K562 (cell line): ENCODE results near the gene UCP3. TPM values are rescaled to one million over a fixed set of nuclear protein-coding genes. Genes with fewer than 3 reads are reported as not detected.

Experiments
- CCAR2 ChIP-seq: fragments of 200-400 bp; formaldehyde crosslinking; IDR thresholded peaks from 2 replicates; pipeline ENCODE4 v1.6.1; 2017; ENCODE audit warnings: mild to moderate bottlenecking, low read depth, low read length
- EHMT2 ChIP-seq: fragments of 450-650 bp; IDR thresholded peaks from 2 replicates; pipeline ENCODE4 v1.6.1; 2018; ENCODE audit warnings: antibody characterized with exemption
- EZH2 ChIP-seq: IDR thresholded peaks from 2 replicates; pipeline ENCODE4 v1.6.1; 2012; ENCODE audit warnings: low read depth, mild to moderate bottlenecking, inconsistent platforms, low read length, borderline replicate concordance
- FOSL1 ChIP-seq: fragments of 200-800 bp; sonication (Bioruptor generic); conservative IDR thresholded peaks from 2 replicates; pipeline ENCODE4 v1.6.1; 2016; ENCODE audit warnings: missing genetic modification characterization, missing compliant biosample characterization
- GABPB1 ChIP-seq: sonication (generic); formaldehyde crosslinking; IDR thresholded peaks from 2 replicates; pipeline ENCODE4 v1.8.0; 2022; ENCODE audit warnings: mild to moderate bottlenecking, missing genetic modification reagents
- LEF1 ChIP-seq: fragments of 450-650 bp; IDR thresholded peaks from 2 replicates; pipeline ENCODE4 v1.6.1; 2016; ENCODE audit warnings: mild to moderate bottlenecking
- SAP30 ChIP-seq: fragments of 200-600 bp; sonication (generic); IDR thresholded peaks from 2 replicates; pipeline ENCODE4 v1.6.1; 2012; ENCODE audit warnings: borderline replicate concordance, low read depth, mild to moderate bottlenecking, moderate library complexity, low read length, control low read depth, inconsistent platforms; ENCODE audit not compliant: insufficient read depth, poor library complexity, severe bottlenecking
- SIRT6 ChIP-seq: IDR thresholded peaks from one replicate; pipeline ENCODE4 v1.6.1; 2012; ENCODE audit warnings: low read depth, mild to moderate bottlenecking, control low read depth, inconsistent platforms, low read length, moderate library complexity
- SMAD1 ChIP-seq: fragments of 150-350 bp; IDR thresholded peaks from 2 replicates; pipeline ENCODE4 v1.6.1; 2014; ENCODE audit warnings: low read length, low read depth; ENCODE audit not compliant: partially characterized antibody
- STAG1 ChIP-seq: sonication (generic); formaldehyde crosslinking; IDR thresholded peaks from 2 replicates; pipeline ENCODE4 v1.5.0; 2020; ENCODE audit warnings: missing genetic modification reagents, borderline replicate concordance
- ZNF12 ChIP-seq: sonication (generic); formaldehyde crosslinking; IDR thresholded peaks from 2 replicates; pipeline ENCODE4 v1.4.0; 2020; ENCODE audit warnings: mild to moderate bottlenecking, missing genetic modification reagents
- ZNF165 ChIP-seq: fragments of 250-450 bp; sonication (Bioruptor Pico); IDR thresholded peaks from 2 replicates; pipeline ENCODE4 v1.4.0; 2020; ENCODE audit warnings: borderline replicate concordance
- ZNF239 ChIP-seq: fragments of 250-450 bp; sonication (Bioruptor Pico); IDR thresholded peaks from 2 replicates; pipeline ENCODE4 v1.4.0; 2020; ENCODE audit warnings: mild to moderate bottlenecking
- polyA plus RNA-seq, 8 experiments: library from polyadenylated mRNA; depleted of rRNA in 4 of 8; stranded (reverse) in 5 of 8; unstranded in 3 of 8; fragments of >200 nt; fragmentation: Nextera tagmentation in 2 of 8; fragmentation: Illumina TruSeq in 1 of 8; extraction: Ambion mirVana in 2 of 8; extraction: Trizol in 1 of 8; gene quantifications; 2 replicates each; pipeline versions ENCODE4 v1.2.1 to v1.2.3, GENCODE V29; 2011 to 2014; ENCODE audit warnings: inconsistent platforms in 1 of 8, missing spikeins in 1 of 8
- total RNA-seq, 7 experiments: library from RNA; depleted of rRNA in 6 of 7; stranded (reverse); fragments of >200 nt in 6 of 7; fragmentation: Illumina TruSeq in 2 of 7; extraction: Trizol in 2 of 7; gene quantifications; 2 replicates each; pipeline versions ENCODE4 v1.2.1 to v1.2.3, GENCODE V29; 2011 to 2021; ENCODE audit warnings: low replicate concordance in 1 of 7
- TF ChIP-seq, protein P1 (sequence below), 2 experiments: fragments of 450-650 bp; IDR thresholded peaks; 2 replicates each; pipeline ENCODE4 v1.6.1; 2016; ENCODE audit warnings: mild to moderate bottlenecking in 2 of 2, borderline replicate concordance in 1 of 2, low read depth in 1 of 2, moderate library complexity in 1 of 2
- TF ChIP-seq, protein P2 (sequence below): sonication (generic); formaldehyde crosslinking; IDR thresholded peaks from 2 replicates; pipeline ENCODE4 v1.8.0; 2022; ENCODE audit warnings: mild to moderate bottlenecking, missing genetic modification reagents
- TF ChIP-seq, protein P3 (sequence below): fragments of 150-350 bp; conservative IDR thresholded peaks from 2 replicates; pipeline ENCODE4 v1.6.1; 2014; ENCODE audit warnings: low read length

The UCP3 gene
- total and polyA plus RNA-seq, 9 of the 15 experiments (the other 6 are each of a cell fraction or from before 2014, with no cell fraction given), result 0.05 to 0.65 (median 0.25) TPM; not detected in 2

DNA sequence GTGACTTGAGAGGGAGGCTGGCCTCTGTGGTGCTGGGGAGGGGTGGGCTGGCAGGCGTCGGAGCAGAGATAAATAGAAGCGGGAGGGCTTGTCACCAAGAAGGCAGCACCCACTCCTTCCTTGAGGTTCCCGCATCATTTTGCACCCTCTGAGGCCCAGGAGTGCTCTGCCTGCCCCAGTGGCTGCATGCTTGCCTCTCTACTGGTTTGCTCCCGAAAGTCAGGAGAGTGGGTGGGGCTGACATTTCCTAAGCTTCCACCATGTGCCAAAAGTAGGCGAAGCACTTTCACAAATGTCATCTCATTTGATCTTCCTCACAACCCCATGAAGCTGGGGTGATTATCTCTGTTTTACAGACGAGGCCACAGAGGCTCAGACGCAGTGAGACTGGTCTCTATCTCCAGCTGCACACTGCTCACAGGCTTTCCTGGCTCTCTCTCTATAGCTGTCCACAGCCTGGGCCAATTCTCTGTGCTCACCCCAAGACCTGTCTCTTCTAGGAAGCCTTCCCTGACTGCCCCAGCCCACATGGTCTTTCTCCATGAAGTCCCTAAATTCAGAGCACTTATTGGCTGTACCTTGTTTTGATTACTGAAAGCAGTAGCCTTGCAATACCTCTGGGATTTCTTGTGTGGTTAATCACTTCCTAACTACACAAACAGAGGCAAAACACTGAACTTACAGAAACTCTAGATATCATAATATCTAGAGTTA lies 2.6 kb upstream of the UCP3 start (continued):
- TF ChIP-seq, protein P1, sequence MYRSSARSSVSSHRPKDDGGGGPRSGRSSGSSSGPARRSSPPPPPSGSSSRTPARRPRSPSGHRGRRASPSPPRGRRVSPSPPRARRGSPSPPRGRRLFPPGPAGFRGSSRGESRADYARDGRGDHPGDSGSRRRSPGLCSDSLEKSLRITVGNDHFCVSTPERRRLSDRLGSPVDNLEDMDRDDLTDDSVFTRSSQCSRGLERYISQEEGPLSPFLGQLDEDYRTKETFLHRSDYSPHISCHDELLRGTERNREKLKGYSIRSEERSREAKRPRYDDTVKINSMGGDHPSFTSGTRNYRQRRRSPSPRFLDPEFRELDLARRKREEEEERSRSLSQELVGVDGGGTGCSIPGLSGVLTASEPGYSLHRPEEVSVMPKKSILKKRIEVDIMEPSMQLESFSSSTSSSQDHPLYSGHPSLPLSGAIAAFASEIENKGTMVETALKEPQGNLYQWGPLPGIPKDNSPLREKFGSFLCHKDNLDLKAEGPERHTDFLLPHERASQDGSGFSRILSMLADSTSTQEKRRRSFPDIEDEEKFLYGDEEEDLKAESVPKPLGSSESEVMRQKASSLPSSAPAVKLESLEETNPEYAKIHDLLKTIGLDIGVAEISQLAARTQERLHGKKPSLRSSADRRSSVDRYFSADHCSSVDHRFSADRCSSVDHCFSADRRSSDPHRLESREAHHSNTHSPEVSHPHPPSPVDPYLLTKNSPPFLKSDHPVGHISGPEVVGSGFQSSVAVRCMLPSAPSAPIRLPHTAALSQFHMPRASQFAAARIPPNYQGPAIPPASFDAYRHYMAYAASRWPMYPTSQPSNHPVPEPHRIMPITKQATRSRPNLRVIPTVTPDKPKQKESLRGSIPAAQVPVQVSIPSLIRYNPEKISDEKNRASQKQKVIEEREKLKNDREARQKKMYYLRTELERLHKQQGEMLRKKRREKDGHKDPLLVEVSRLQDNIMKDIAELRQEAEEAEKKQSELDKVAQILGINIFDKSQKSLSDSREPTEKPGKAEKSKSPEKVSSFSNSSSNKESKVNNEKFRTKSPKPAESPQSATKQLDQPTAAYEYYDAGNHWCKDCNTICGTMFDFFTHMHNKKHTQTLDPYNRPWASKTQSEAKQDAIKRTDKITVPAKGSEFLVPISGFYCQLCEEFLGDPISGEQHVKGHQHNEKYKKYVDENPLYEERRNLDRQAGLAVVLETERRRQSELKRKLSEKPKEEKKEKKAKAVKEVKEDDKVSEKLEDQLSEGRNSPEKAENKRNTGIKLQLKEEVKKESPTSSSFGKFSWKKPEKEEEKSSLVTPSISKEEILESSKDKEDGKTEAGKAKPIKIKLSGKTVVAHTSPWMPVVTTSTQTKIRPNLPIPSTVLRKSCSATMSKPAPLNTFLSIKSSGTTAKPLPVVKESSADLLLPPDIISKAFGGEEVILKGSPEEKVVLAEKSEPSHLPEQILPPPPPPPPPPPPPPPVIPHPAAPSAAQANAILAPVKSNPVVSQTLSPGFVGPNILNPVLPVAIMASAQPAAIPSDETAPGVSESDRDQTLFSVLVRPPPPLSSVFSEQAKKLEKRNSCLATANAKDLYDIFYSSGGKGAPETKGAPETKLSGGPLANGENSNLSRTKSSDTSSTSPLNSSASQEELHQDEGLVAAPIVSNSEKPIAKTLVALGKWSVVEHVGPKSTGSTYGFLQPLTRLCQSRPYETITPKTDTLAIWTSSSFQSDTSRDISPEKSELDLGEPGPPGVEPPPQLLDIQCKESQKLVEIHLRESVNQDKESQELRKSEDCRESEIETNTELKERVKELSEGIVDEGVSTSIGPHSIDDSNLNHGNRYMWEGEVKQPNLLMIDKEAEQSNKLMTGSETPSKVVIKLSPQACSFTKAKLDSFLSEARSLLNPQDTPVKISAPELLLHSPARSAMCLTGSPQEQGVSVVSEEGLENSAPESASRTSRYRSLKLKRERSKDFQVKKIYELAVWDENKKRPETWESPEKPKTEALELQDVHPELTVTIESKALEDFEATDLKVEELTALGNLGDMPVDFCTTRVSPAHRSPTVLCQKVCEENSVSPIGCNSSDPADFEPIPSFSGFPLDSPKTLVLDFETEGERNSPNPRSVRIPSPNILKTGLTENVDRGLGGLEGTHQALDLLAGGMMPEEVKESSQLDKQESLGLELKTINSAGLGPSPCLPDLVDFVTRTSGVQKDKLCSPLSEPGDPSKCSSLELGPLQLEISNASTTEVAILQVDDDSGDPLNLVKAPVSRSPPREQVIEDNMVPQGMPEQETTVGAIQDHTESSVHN (IDR thresholded peaks at IDR 0.05; ENCODE audit: borderline replicate concordance in 1 of 2, low read depth in 1 of 2), result no peak
- TF ChIP-seq GABPB1 (CRISPR knock-in tag) (peak; percentile 62), EHMT2 (peak; percentile 45; the same call in 1 of the 2 replicates), CCAR2 (no peak; the same call in 1 of the 2 replicates), ZNF239 (CRISPR knock-in tag) (peak; percentile 60), ZNF12 (CRISPR knock-in tag) (no peak), SIRT6 (no peak), SAP30 (no peak), EZH2 (no peak), FOSL1 (tag) (peak; percentile 63), LEF1 (peak; percentile 90), STAG1 (CRISPR knock-in tag) (no peak), SMAD1 (peak; percentile 70), ZNF165 (CRISPR knock-in tag) (no peak)
- TF ChIP-seq, protein P2, sequence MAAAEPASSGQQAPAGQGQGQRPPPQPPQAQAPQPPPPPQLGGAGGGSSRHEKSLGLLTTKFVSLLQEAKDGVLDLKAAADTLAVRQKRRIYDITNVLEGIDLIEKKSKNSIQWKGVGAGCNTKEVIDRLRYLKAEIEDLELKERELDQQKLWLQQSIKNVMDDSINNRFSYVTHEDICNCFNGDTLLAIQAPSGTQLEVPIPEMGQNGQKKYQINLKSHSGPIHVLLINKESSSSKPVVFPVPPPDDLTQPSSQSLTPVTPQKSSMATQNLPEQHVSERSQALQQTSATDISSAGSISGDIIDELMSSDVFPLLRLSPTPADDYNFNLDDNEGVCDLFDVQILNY, result peak; percentile 64; the same call in 1 of the 2 replicates
- TF ChIP-seq, protein P3, sequence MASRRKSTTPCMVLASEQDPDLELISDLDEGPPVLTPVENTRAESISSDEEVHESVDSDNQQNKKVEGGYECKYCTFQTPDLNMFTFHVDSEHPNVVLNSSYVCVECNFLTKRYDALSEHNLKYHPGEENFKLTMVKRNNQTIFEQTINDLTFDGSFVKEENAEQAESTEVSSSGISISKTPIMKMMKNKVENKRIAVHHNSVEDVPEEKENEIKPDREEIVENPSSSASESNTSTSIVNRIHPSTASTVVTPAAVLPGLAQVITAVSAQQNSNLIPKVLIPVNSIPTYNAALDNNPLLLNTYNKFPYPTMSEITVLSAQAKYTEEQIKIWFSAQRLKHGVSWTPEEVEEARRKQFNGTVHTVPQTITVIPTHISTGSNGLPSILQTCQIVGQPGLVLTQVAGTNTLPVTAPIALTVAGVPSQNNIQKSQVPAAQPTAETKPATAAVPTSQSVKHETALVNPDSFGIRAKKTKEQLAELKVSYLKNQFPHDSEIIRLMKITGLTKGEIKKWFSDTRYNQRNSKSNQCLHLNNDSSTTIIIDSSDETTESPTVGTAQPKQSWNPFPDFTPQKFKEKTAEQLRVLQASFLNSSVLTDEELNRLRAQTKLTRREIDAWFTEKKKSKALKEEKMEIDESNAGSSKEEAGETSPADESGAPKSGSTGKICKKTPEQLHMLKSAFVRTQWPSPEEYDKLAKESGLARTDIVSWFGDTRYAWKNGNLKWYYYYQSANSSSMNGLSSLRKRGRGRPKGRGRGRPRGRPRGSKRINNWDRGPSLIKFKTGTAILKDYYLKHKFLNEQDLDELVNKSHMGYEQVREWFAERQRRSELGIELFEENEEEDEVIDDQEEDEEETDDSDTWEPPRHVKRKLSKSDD, result no peak
